T-helper 1 cell treated with Interleukin-12 subunit alpha and Interleukin-12 subunit beta and Interleukin-4 antibody, amounts not matched to agents 30 μg/mL and 1 μg/mL, for 36 hours (primary cell): Measurements from ENCODE around the gene MYORG.
"Not testable (repeated sequence)": the region's sequence is repeated elsewhere in the genome, so short reads cannot be mapped to it uniquely, and the experiment has no call there.

Source experiments
- H3K27ac Mint-ChIP-seq: one replicate; pipeline ENCODE4 v1.8.0; 2021; ENCODE audit warnings: mild to moderate bottlenecking, mixed read lengths
- H3K27me3 Mint-ChIP-seq: one replicate; pipeline ENCODE4 v1.8.0; 2021; ENCODE audit warnings: low read depth, mixed read lengths
- H3K36me3 Mint-ChIP-seq: one replicate; pipeline ENCODE4 v1.8.0; 2021; ENCODE audit warnings: low read depth, mixed read lengths
- H3K4me1 Mint-ChIP-seq: one replicate; pipeline ENCODE4 v1.8.0; 2021; ENCODE audit warnings: low read depth, mixed read lengths
- H3K4me3 Mint-ChIP-seq: one replicate; pipeline ENCODE4 v1.8.0; 2021; ENCODE audit warnings: mild to moderate bottlenecking, moderate library complexity, mixed read lengths
- H3K9me3 Mint-ChIP-seq: one replicate; pipeline ENCODE4 v1.8.0; 2021; ENCODE audit warnings: mixed read lengths

Gene MYORG

GRCh38 chr9:34367751-34368410, 8.8 kb downstream of the MYORG start:
- H3K4me1 Mint-ChIP-seq, H3K27ac Mint-ChIP-seq, H3K4me3 Mint-ChIP-seq, H3K27me3 Mint-ChIP-seq, H3K9me3 Mint-ChIP-seq, H3K36me3 Mint-ChIP-seq: not testable (repeated sequence)

GRCh38 chr9:34366365-34366764, 10.3 kb downstream of the MYORG start:
- H3K36me3 Mint-ChIP-seq, result peaks cover 9% of the 10 kb centered on the region
- H3K27me3 Mint-ChIP-seq, result no peaks in the 10 kb centered on the region
- H3K4me3 Mint-ChIP-seq, result no peak overlapping the region
- no peak overlapping the region for H3K27ac Mint-ChIP-seq
- peaks cover 10% of the 10 kb centered on the region for H3K4me1 Mint-ChIP-seq
- no peaks in the 10 kb centered on the region for H3K9me3 Mint-ChIP-seq

GRCh38 chr9:34365282-34365681, 11.4 kb downstream of the MYORG start:
- H3K9me3 Mint-ChIP-seq, result no peaks in the 10 kb centered on the region
- H3K4me3 Mint-ChIP-seq, result no peak overlapping the region
- no peaks in the 10 kb centered on the region for H3K27me3 Mint-ChIP-seq
- no peak overlapping the region for H3K27ac Mint-ChIP-seq
- peaks cover 9% of the 10 kb centered on the region for H3K36me3 Mint-ChIP-seq
- peaks cover 10% of the 10 kb centered on the region for H3K4me1 Mint-ChIP-seq

DNA sequence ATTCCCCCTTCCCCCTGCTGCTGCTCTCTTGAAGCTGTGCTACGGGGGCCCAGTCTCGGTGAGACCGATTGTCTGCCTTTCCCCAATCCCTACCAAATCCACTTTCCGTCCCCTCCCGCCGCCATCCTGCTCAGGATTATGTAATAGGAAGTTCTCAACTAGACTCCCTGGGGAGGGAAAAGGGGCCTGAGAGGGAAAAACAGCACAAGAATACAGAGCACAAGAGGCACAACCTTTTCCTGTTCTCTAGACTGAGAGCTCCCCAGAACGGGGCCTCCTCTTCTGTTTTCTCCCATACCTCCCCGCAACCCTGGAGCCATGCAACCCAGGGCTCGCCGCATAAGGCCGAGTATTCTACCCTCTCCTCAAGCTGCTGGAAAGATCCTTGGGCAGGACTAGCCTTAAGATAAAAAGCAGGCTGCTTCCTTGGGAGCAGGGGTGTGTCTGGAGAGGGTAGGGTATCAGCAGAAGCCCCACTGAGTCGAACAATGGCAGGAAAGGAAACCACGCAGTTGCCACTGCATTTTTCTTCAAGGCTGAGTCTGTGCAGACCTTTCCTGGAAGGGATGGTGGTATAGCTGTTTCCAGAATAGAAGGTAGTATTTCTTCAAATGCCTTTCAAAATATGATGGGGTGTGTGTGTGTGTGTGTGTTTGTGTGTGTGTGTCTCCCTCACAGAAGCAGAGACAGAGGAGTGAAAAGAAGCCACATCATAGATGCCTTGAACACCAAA, 12.9 kb downstream of the MYORG start:
- Mint-ChIP-seq H3K27ac (peak overlapping the region; percentile 45), H3K4me3 (peak overlapping the region; percentile 6), H3K4me1 (peaks cover 10% of the 10 kb centered on the region)

DNA sequence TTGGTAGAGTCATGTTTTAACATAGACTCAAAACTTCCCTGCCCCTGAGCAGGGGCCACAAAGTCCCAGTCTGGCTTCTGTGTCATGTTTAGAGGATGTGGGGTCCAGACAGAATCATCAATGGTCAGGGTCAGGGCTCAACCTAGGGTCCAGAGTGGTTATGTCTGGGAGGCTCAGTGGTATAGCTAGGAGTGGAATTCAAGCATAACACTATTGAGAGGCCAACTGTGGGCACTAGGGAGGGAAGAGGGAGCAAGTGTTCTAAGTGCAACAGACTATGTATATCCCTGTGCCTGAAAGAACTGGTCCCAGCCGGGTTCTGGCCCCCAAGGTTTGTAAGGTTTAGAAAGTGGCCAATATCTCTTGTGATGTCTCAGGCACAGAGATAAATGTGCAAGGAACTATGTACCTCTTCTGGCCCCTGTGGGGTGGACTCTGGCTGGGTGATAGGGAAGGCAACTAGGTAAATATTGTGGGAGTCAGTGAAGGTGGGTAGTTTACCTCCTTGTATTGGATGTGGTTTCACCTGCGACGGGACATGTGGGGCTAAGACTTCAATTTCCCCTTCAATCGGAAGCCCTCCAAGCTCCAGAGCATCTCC, 14.0 kb downstream of the MYORG start:
- Mint-ChIP-seq H3K27me3 (no peaks in the 10 kb centered on the region), H3K27ac (no peak overlapping the region), H3K36me3 (peaks cover 7% of the 10 kb centered on the region), H3K4me1 (peaks cover 10% of the 10 kb centered on the region), H3K4me3 (no peak overlapping the region), H3K9me3 (peaks cover 4% of the 10 kb centered on the region)

More for the DNA sequence above, 12.9 kb downstream of the MYORG start:
- Mint-ChIP-seq H3K36me3 (peaks cover 7% of the 10 kb centered on the region), H3K27me3 (no peaks in the 10 kb centered on the region), H3K9me3 (no peaks in the 10 kb centered on the region)

GRCh38 chr9:34352957-34353356, 23.7 kb downstream of the MYORG start:
- H3K27me3 Mint-ChIP-seq, H3K4me3 Mint-ChIP-seq, H3K4me1 Mint-ChIP-seq, H3K27ac Mint-ChIP-seq: not testable (repeated sequence)
- Mint-ChIP-seq H3K36me3 (peaks cover 16% of the 10 kb centered on the region), H3K9me3 (peaks cover 22% of the 10 kb centered on the region)

- peaks cover 13% of the 10 kb centered on the region for H3K36me3 Mint-ChIP-seq
- H3K4me1 Mint-ChIP-seq, H3K27me3 Mint-ChIP-seq, H3K27ac Mint-ChIP-seq, H3K4me3 Mint-ChIP-seq: not testable (repeated sequence)
- H3K9me3 Mint-ChIP-seq, result peaks cover 15% of the 10 kb centered on the region
These were observed 24.5 kb downstream of the MYORG start for GRCh38 chr9:34352122-34352652.

- Mint-ChIP-seq H3K36me3 (peaks cover 7% of the 10 kb centered on the region), H3K4me3 (no peak overlapping the region), H3K27me3 (no peaks in the 10 kb centered on the region), H3K9me3 (no peaks in the 10 kb centered on the region), H3K4me1 (no peaks in the 10 kb centered on the region), H3K27ac (no peak overlapping the region)
These were observed 27.4 kb downstream of the MYORG start for GRCh38 chr9:34349324-34349723.

- Mint-ChIP-seq H3K27ac (no peak overlapping the region), H3K4me1 (no peaks in the 10 kb centered on the region), H3K36me3 (peaks cover 14% of the 10 kb centered on the region), H3K27me3 (no peaks in the 10 kb centered on the region), H3K4me3 (no peak overlapping the region), H3K9me3 (no peaks in the 10 kb centered on the region)
These were observed 28.9 kb downstream of the MYORG start for GRCh38 chr9:34347800-34348158.

- no peaks in the 10 kb centered on the region for H3K9me3 Mint-ChIP-seq
These were observed 29.6 kb downstream of the MYORG start for GRCh38 chr9:34346873-34347799.

GRCh38 chr9:34343605-34344004, 33.1 kb downstream of the MYORG start:
- H3K36me3 Mint-ChIP-seq, result peaks cover 16% of the 10 kb centered on the region
- no peak overlapping the region for H3K27ac Mint-ChIP-seq
- no peaks in the 10 kb centered on the region for H3K4me1 Mint-ChIP-seq
- no peaks in the 10 kb centered on the region for H3K27me3 Mint-ChIP-seq
- H3K4me3 Mint-ChIP-seq, result no peak overlapping the region
- H3K9me3 Mint-ChIP-seq, result no peaks in the 10 kb centered on the region

More at GRCh38 chr9:34346873-34347799, 29.6 kb downstream of the MYORG start:
- Mint-ChIP-seq H3K36me3 (peaks cover 14% of the 10 kb centered on the region), H3K27ac (no peak overlapping the region), H3K4me3 (no peak overlapping the region), H3K27me3 (no peaks in the 10 kb centered on the region), H3K4me1 (no peaks in the 10 kb centered on the region)

- Mint-ChIP-seq H3K4me3 (no peak overlapping the region), H3K27me3 (no peaks in the 10 kb centered on the region), H3K36me3 (peaks cover 16% of the 10 kb centered on the region), H3K27ac (no peak overlapping the region), H3K4me1 (no peaks in the 10 kb centered on the region), H3K9me3 (no peaks in the 10 kb centered on the region)
These were observed 33.6 kb downstream of the MYORG start for GRCh38 chr9:34343090-34343489.

- Mint-ChIP-seq H3K4me1 (no peaks in the 10 kb centered on the region), H3K36me3 (peaks cover 14% of the 10 kb centered on the region), H3K9me3 (no peaks in the 10 kb centered on the region), H3K4me3 (no peak overlapping the region), H3K27me3 (no peaks in the 10 kb centered on the region), H3K27ac (no peak overlapping the region)
These were observed 34.9 kb downstream of the MYORG start for GRCh38 chr9:34341659-34342295.
